GM23248 (cell line): ENCODE data around the gene NOL3. TPM values are rescaled to one million over a fixed set of nuclear protein-coding genes. Genes with fewer than 3 reads are reported as not detected.

Experiments
- DNase-seq: peaks from one replicate; pipeline ENCODE4 v3.0.0-alpha.2; 2015
- H2AFZ ChIP-seq: fragments of 200-600 bp; sonication (generic); 2 replicates; pipeline ENCODE4 v1.6.1; 2016; ENCODE audit warnings: antibody characterized with exemption
- H3F3A ChIP-seq: fragments of 200-600 bp; sonication (generic); 2 replicates; pipeline ENCODE4 v1.6.1; 2016; ENCODE audit warnings: mild to moderate bottlenecking, antibody characterized with exemption, mixed run types; ENCODE audit not compliant: insufficient read depth
- H3K27ac ChIP-seq: fragments of 200-600 bp; sonication (generic); 2 replicates; pipeline ENCODE4 v1.5.1; 2016; ENCODE audit warnings: mild to moderate bottlenecking
- H3K27me3 ChIP-seq: fragments of 200-600 bp; sonication (generic); replicated peaks from 2 replicates; pipeline ENCODE4 v1.6.1; 2016; ENCODE audit warnings: mild to moderate bottlenecking; ENCODE audit not compliant: insufficient read depth
- H3K36me3 ChIP-seq: fragments of 200-600 bp; sonication (generic); 2 replicates; pipeline ENCODE4 v1.6.1; 2016; ENCODE audit warnings: low read depth, mild to moderate bottlenecking
- H3K4me1 ChIP-seq: fragments of 200-600 bp; sonication (generic); 2 replicates; pipeline ENCODE4 v1.6.1; 2016; ENCODE audit warnings: mild to moderate bottlenecking; ENCODE audit not compliant: insufficient read depth
- H3K4me2 ChIP-seq: fragments of 200-600 bp; sonication (generic); one replicate; pipeline ENCODE4 v1.6.1; 2016; ENCODE audit warnings: mild to moderate bottlenecking; ENCODE audit not compliant: unreplicated experiment
- H3K4me3 ChIP-seq: fragments of 200-600 bp; sonication (generic); 2 replicates; pipeline ENCODE4 v1.5.1; 2016; ENCODE audit warnings: mild to moderate bottlenecking
- H3K79me2 ChIP-seq: fragments of 200-600 bp; sonication (generic); 2 replicates; pipeline ENCODE4 v1.6.1; 2016; ENCODE audit warnings: mild to moderate bottlenecking; ENCODE audit not compliant: insufficient read depth
- H3K9ac ChIP-seq: fragments of 200-600 bp; sonication (generic); 2 replicates; pipeline ENCODE4 v1.6.1; 2016; ENCODE audit warnings: mild to moderate bottlenecking
- H3K9me2 ChIP-seq: fragments of 200-600 bp; sonication (generic); 2 replicates; pipeline ENCODE4 v1.6.1; 2016; ENCODE audit warnings: mixed run types, mild to moderate bottlenecking, moderate library complexity; ENCODE audit not compliant: insufficient read depth
- H3K9me3 ChIP-seq: fragments of 200-600 bp; sonication (generic); one replicate; pipeline ENCODE4 v1.6.1; 2017; ENCODE audit warnings: low read depth
- H4K20me1 ChIP-seq: fragments of 200-600 bp; sonication (generic); 2 replicates; pipeline ENCODE4 v1.6.0; 2016; ENCODE audit not compliant: insufficient read depth
- EZH2 ChIP-seq: fragments of 200-600 bp; sonication (generic); IDR thresholded peaks from 2 replicates; pipeline ENCODE4 v1.6.1; 2018; ENCODE audit warnings: antibody characterized with exemption, mild to moderate bottlenecking; ENCODE audit not compliant: insufficient read depth, poor library complexity, severe bottlenecking
- EZH2phosphoT487 ChIP-seq: fragments of 200-600 bp; sonication (generic); IDR thresholded peaks from 2 replicates; pipeline ENCODE4 v1.6.1; 2018; ENCODE audit warnings: antibody characterized with exemption, moderate library complexity, mild to moderate bottlenecking, low read depth; ENCODE audit not compliant: insufficient read depth
- WGBS, 2 experiments: methylation state at CpG; one replicate each; pipeline ENCODE4 v1.1.6; 2015 to 2017; ENCODE audit warnings: low lambda C conversion rate in 2 of 2, low coverage in 1 of 2; ENCODE audit errors: missing lambda C conversion rate in 2 of 2; 5-methylcytosine and 5-hydroxymethylcytosine counted together
- in situ Hi-C: fragments of 300-500 bp; cut with MboI; formaldehyde crosslinking; loops from 2 replicates; pipeline ENCODE4 v1.15.0; 2020
- polyA plus RNA-seq: library from polyadenylated mRNA; unstranded; fragments of >200 nt; fragmentation: Nextera tagmentation; extraction: Ambion mirVana; gene quantifications from 2 replicates; pipeline ENCODE4 v1.2.1, GENCODE V29; 2016
- total RNA-seq: library from RNA; depleted of rRNA; stranded (reverse); fragments of >200 nt; shearing (Covaris generic); gene quantifications from 2 replicates; pipeline ENCODE4 v1.2.3, GENCODE V29; 2014

Gene NOL3
- total and polyA plus RNA-seq, 2 experiments from 2014 or later: 20.3 to 31.0 TPM

DNA sequence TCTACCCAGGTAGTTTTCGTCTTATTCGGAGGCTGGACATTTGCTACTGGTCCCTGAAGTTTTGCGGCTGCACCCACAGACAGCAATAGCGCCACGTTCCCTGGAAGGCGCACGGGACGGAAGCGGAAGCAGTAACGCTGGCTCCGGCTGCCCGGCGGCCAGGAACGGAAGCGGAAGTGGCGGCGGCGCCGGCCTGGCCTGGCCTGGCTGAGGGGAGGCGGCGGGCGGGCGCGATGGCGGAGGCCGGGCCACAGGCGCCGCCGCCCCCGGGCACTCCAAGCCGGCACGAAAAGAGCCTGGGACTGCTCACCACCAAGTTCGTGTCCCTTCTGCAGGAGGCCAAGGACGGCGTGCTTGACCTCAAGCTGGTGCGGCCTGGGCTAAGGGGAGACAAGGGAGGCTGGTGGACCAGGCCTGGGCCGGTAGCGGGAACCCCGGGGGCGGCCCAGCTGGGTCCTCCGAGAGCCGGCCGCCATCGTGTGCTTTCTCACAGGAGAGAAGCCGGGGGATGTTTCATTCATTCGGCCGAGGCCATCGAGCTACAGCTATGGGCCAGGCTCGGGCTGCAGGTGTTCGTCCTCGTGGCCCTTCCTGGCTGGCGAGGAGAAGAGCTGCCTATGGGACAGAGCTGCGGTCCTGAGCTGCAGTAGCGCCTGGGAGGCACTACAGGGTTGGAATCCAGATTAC lies 21.8 kb downstream of the NOL3 start, which contains the start of gene E2F4:
Gene E2F4 (plus strand): TSS at position 161 of the 687 bp plus-strand sequence. CDS start 73 bp downstream, at position 234.
- Histone ChIP-seq H3F3A (peaks cover 10% of the 10 kb centered on the region; the same call in 1 of the 2 replicates), H3K27ac (peak within 1 kb of the TSS; percentile 8; the same call in 1 of the 2 replicates), H3K4me1 (peaks cover 11% of the 10 kb centered on the region), H3K4me2 (peak within 1 kb of the TSS; percentile 89), H3K4me3 (peak within 1 kb of the TSS; percentile 84), H3K27me3 (no peaks in the 10 kb centered on the region), H3K9me3 (no peaks in the 10 kb centered on the region), H3K9ac (peak within 1 kb of the TSS; percentile 90), H3K9me2 (no peaks in the 10 kb centered on the region), H4K20me1 (no peaks in the 10 kb centered on the region), H3K36me3 (peaks cover 12% of the 10 kb centered on the region; the same call in 1 of the 2 replicates), H2AFZ (peak within 1 kb of the TSS; percentile 55; the same call in 1 of the 2 replicates), H3K79me2 (peaks cover 39% of the 10 kb centered on the region)
- no peak for TF ChIP-seq EZH2
- no peak for TF ChIP-seq EZH2phosphoT487
- in situ Hi-C loops: no loop called here
- WGBS, 2 experiments: 1% methylated on average over 52 to 54 of the region's 54 CpGs
- peak; percentile 97 for DNase-seq

DNA sequence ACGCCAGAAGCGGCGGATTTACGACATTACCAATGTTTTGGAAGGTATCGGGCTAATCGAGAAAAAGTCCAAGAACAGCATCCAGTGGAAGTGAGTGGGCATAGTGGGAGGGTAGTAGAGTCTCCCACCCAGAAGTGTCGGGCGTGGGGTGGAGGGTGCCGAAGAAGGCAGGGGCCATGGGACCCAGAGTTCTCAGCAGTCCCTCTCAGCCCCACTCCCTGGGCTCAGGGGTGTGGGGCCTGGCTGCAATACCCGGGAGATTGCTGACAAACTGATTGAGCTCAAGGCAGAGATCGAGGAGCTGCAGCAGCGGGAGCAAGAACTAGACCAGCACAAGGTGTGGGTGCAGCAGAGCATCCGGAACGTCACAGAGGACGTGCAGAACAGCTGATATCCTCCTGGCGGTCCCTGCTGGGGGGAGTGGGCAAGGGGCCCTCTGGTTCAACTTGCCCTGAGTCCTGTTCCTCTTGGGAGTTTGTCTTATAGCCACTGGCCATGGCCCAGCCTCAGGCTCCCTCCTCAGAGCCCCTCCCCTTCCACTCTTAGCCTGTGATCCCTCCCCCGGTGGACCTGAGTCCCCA lies 22.5 kb downstream of the NOL3 start:
- H3K9me2 ChIP-seq: no peaks in the 10 kb centered on the region
- peak overlapping the region; percentile 90 for H3K9ac ChIP-seq
- H2AFZ ChIP-seq: no peak overlapping the region
- peaks cover 39% of the 10 kb centered on the region for H3K79me2 ChIP-seq
- H3K27me3 ChIP-seq: no peaks in the 10 kb centered on the region
- TF ChIP-seq EZH2phosphoT487 (no peak), EZH2 (no peak)
- H3K36me3 ChIP-seq: peaks cover 20% of the 10 kb centered on the region; the same call in 1 of the 2 replicates
- peak overlapping the region; percentile 84 for H3K4me3 ChIP-seq
- H3K9me3 ChIP-seq: no peaks in the 10 kb centered on the region
- peak overlapping the region; percentile 89 for H3K4me2 ChIP-seq
- H4K20me1 ChIP-seq: no peaks in the 10 kb centered on the region
- H3K4me1 ChIP-seq: peaks cover 11% of the 10 kb centered on the region
- peaks cover 10% of the 10 kb centered on the region; the same call in 1 of the 2 replicates for H3F3A ChIP-seq
- in situ Hi-C loops: no loop called here
- DNase-seq: no peak
- 34 to 38% methylated on average over 15 to 17 of the region's 17 CpGs for WGBS, 2 experiments
- no peak overlapping the region; the same call in 1 of the 2 replicates for H3K27ac ChIP-seq

DNA sequence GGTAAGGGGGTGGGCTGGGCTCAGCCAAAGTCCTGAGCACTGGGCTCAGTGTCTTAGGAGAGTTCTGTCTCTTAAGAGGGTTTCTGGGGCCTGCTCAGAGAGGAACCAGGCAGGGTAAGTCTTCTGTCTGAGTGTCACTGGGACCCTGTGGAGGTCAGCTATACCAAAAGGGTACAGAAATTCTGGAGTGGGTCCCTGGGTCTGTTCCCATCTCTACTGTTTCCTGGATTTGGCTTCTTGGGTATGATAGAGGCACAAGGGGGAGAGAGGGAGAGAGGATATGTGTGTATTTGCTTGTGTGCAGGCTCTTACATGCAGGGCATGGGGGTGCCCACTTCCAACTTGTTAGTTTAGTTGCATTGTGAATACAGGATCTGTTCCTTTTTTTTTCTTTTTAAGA lies 23.2 kb downstream of the NOL3 start:
- Histone ChIP-seq H3K4me1 (peaks cover 11% of the 10 kb centered on the region), H3K9ac (peak overlapping the region; percentile 90), H3K27me3 (no peaks in the 10 kb centered on the region), H3K4me3 (peak overlapping the region; percentile 84), H3K9me3 (no peaks in the 10 kb centered on the region), H3K36me3 (peaks cover 21% of the 10 kb centered on the region; the same call in 1 of the 2 replicates), H3K4me2 (peak overlapping the region; percentile 89), H3K27ac (no peak overlapping the region), H3K9me2 (no peaks in the 10 kb centered on the region), H4K20me1 (no peaks in the 10 kb centered on the region), H3K79me2 (peaks cover 39% of the 10 kb centered on the region), H3F3A (peaks cover 10% of the 10 kb centered on the region; the same call in 1 of the 2 replicates), H2AFZ (no peak overlapping the region)
- no peak for TF ChIP-seq EZH2phosphoT487
- DNase-seq: no peak
- in situ Hi-C loops: no loop called here

DNA sequence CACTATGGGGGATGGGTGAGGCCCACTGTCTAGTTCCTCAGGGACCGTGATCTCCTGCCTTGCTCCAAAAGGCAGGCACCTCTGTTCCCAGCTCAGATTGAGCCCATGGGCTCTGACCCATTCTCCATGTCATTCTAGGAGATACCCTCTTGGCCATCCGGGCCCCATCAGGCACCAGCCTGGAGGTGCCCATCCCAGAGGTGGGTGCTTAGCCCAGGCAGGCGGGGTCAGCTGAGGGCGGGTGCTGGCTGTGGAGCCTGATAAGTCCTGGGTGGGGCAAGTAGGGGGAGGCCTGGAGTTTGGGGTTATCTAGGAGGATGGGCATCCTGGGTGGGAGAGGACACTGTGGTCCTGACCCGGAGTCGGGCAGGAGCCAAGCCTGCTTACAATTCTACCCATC lies 23.9 kb downstream of the NOL3 start:
- peaks cover 39% of the 10 kb centered on the region for H3K79me2 ChIP-seq
- H3K27ac ChIP-seq: no peak overlapping the region
- no peak for DNase-seq
- H4K20me1 ChIP-seq: no peaks in the 10 kb centered on the region
- peak overlapping the region; percentile 90 for H3K9ac ChIP-seq
- 92 to 93% methylated on average over 6 of the region's 6 CpGs for WGBS, 2 experiments
- H3K4me2 ChIP-seq: no peak overlapping the region
- no peak overlapping the region for H2AFZ ChIP-seq
- H3K4me1 ChIP-seq: peaks cover 11% of the 10 kb centered on the region
- no peaks in the 10 kb centered on the region for H3K9me3 ChIP-seq
- H3K4me3 ChIP-seq: no peak overlapping the region
- peaks cover 10% of the 10 kb centered on the region; the same call in 1 of the 2 replicates for H3F3A ChIP-seq
- TF ChIP-seq EZH2phosphoT487 (no peak), EZH2 (no peak)
- no peaks in the 10 kb centered on the region for H3K27me3 ChIP-seq
- in situ Hi-C loops: no loop called here
- H3K9me2 ChIP-seq: no peaks in the 10 kb centered on the region
- H3K36me3 ChIP-seq: peaks cover 21% of the 10 kb centered on the region; the same call in 1 of the 2 replicates
